ENCODE data around the gene PRRG4.

The PRRG4 gene

DNA sequence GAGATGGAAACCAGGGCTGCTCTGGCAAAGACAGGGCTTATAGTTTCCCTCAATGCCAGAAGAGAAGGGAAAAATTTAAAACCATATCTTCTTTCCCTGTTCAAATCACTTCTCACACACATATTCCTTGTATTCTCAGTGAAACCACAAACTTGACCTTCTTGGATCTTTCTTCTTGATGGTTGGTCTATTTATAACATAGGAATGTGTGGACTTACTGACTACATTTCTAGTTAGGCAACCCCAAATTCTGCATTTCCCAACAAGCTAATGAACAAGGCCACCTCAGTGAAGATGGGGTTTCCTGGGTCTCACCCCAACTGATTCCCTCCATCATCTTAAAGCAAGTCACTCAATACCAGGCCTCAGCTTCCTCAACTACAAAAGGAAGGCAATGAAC, 59.1 kb downstream of the PRRG4 start:
- TF ChIP-seq, protein P1, sequence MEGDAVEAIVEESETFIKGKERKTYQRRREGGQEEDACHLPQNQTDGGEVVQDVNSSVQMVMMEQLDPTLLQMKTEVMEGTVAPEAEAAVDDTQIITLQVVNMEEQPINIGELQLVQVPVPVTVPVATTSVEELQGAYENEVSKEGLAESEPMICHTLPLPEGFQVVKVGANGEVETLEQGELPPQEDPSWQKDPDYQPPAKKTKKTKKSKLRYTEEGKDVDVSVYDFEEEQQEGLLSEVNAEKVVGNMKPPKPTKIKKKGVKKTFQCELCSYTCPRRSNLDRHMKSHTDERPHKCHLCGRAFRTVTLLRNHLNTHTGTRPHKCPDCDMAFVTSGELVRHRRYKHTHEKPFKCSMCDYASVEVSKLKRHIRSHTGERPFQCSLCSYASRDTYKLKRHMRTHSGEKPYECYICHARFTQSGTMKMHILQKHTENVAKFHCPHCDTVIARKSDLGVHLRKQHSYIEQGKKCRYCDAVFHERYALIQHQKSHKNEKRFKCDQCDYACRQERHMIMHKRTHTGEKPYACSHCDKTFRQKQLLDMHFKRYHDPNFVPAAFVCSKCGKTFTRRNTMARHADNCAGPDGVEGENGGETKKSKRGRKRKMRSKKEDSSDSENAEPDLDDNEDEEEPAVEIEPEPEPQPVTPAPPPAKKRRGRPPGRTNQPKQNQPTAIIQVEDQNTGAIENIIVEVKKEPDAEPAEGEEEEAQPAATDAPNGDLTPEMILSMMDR (IDR thresholded peaks at IDR 0.05; ENCODE audit: insufficient read depth, low read length), result no peak
- TF ChIP-seq SPI1 (IDR thresholded peaks at IDR 0.05; ENCODE audit: borderline replicate concordance, low read depth), result no peak
- no peak for TF ChIP-seq POLR2AphosphoS5 (IDR thresholded peaks at IDR 0.05; ENCODE audit: low read depth)
- no peak for TF ChIP-seq GABPA (IDR thresholded peaks at IDR 0.05; ENCODE audit: low read depth)
- TF ChIP-seq, protein P2, sequence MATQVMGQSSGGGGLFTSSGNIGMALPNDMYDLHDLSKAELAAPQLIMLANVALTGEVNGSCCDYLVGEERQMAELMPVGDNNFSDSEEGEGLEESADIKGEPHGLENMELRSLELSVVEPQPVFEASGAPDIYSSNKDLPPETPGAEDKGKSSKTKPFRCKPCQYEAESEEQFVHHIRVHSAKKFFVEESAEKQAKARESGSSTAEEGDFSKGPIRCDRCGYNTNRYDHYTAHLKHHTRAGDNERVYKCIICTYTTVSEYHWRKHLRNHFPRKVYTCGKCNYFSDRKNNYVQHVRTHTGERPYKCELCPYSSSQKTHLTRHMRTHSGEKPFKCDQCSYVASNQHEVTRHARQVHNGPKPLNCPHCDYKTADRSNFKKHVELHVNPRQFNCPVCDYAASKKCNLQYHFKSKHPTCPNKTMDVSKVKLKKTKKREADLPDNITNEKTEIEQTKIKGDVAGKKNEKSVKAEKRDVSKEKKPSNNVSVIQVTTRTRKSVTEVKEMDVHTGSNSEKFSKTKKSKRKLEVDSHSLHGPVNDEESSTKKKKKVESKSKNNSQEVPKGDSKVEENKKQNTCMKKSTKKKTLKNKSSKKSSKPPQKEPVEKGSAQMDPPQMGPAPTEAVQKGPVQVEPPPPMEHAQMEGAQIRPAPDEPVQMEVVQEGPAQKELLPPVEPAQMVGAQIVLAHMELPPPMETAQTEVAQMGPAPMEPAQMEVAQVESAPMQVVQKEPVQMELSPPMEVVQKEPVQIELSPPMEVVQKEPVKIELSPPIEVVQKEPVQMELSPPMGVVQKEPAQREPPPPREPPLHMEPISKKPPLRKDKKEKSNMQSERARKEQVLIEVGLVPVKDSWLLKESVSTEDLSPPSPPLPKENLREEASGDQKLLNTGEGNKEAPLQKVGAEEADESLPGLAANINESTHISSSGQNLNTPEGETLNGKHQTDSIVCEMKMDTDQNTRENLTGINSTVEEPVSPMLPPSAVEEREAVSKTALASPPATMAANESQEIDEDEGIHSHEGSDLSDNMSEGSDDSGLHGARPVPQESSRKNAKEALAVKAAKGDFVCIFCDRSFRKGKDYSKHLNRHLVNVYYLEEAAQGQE (IDR thresholded peaks at IDR 0.05; ENCODE audit: insufficient replicate concordance, low read depth), result no peak
- DNase-seq (ENCODE audit: low read depth in 1 of 2, low spot score in 1 of 2), result no peak
- H3K27me3 ChIP-seq (ENCODE audit: insufficient read depth, poor library complexity, severe bottlenecking), result no peaks in the 10 kb centered on the region
- H3K27ac ChIP-seq (replicated peaks), result no peak overlapping the region
- H3K4me3 ChIP-seq (replicated peaks; ENCODE audit: insufficient read depth, low read length), result no peak overlapping the region

DNA sequence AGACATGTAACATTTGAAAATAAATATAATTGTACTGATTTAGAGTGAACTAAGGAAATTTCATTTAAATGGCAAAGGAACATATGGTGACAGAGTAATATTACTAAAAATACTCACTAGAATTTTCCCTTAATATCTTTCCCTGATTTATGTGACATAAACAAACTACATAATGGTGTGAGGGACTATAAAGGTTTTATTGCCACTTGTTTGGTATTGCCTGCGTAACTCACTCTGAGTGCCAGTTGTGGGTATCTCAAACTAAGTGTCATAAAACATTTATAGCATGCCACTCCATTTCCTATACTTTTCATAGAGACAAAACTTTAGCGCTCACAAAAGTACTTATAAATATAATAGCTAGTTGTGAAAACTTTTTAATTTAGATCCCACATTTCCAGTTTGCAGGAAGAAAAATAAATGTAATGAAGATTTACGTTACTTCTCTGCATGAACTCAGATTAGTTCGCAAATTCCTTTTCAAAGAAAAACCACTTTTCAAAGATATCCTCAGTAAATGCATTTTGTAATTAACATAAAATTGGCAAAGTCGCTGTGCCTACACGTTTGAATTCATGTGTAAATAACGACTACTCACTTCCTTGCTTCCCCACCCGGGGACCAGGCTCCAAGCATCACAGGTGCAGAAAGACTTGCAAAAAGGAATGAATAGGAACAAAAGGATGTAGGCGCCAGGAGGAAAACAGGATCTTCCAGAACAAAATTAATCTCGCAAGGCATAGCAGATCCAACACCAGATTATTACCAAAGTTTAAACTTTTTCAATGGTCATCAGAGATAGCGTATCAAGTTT, 61.3 kb downstream of the PRRG4 start:
- H3K4me3 ChIP-seq (replicated peaks; ENCODE audit: insufficient read depth, low read length), result no peak overlapping the region
- no peak for DNase-seq (ENCODE audit: low read depth in 1 of 2, low spot score in 1 of 2)

DNA sequence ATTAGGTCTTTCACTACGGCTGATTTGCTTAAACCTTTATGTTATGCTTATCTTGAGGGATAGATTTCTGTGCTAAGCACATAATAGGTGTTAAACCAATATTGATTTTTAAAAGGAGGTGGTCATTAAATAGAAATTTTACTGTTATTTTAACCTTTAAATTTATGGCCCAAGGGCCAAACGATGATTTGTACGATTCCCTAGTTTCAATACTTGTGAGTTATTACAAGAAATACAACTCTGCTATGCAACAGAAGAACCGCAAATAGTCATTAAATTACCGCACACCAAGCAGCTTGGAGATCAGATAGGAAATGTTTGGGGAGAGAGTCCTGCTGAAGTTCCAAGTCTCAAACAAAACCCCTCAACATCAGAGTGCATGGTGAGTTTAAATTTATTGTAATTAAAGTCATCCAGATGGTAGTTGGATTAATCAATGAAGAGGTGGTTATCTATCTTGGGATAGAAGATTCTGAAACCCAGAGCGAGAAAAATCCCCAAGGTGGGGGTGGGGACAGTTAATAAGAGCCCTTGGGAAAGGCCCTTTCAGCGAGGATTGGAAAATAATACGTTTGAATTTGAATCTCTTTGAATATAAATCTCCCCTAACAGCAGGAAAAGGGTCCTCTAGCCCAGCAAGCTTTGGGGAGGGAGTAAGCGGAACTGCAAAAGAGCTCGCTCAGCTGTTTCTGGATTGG, 62.1 kb downstream of the PRRG4 start:
- H3K27ac ChIP-seq (replicated peaks), result peak overlapping the region; percentile 85
- H3K4me3 ChIP-seq (replicated peaks; ENCODE audit: insufficient read depth, low read length), result peak overlapping the region; percentile 92
- DNase-seq (ENCODE audit: low read depth in 1 of 2, low spot score in 1 of 2), result no peak
- TF ChIP-seq SPI1 (IDR thresholded peaks at IDR 0.05; ENCODE audit: borderline replicate concordance, low read depth), result peak; percentile 81
- TF ChIP-seq, protein P2 (IDR thresholded peaks at IDR 0.05; ENCODE audit: insufficient replicate concordance, low read depth), result no peak
- no peaks in the 10 kb centered on the region for H3K27me3 ChIP-seq (ENCODE audit: insufficient read depth, poor library complexity, severe bottlenecking)

More for the DNA sequence above, 61.3 kb downstream of the PRRG4 start:
- Histone ChIP-seq H3K27me3 (ENCODE audit: insufficient read depth, poor library complexity, severe bottlenecking) (no peaks in the 10 kb centered on the region), H3K27ac (replicated peaks) (no peak overlapping the region)
- TF ChIP-seq, protein P2 (IDR thresholded peaks at IDR 0.05; ENCODE audit: insufficient replicate concordance, low read depth), result no peak
- TF ChIP-seq SPI1 (IDR thresholded peaks at IDR 0.05; ENCODE audit: borderline replicate concordance, low read depth) (no peak), GABPA (IDR thresholded peaks at IDR 0.05; ENCODE audit: low read depth) (no peak), POLR2AphosphoS5 (IDR thresholded peaks at IDR 0.05; ENCODE audit: low read depth) (no peak)
- TF ChIP-seq, protein P1 (IDR thresholded peaks at IDR 0.05; ENCODE audit: insufficient read depth, low read length), result no peak

Data from HL-60 (cell line).